Endodermal cell (in vitro differentiated cells): ENCODE measurements around the gene AP4B1. TPM values are rescaled to one million over a fixed set of nuclear protein-coding genes. Genes with fewer than 3 reads are reported as not detected.
A peak's percentile ranks its signal among the peaks of the same experiment; 100 is the strongest.

Source experiments
- DNase-seq: peaks from one replicate; pipeline ENCODE4 v3.0.0-alpha.2; 2017
- H3K27ac ChIP-seq: 2 replicates; pipeline ENCODE4 v1.5.1; 2013; ENCODE audit warnings: mild to moderate bottlenecking, low read depth, low read length, moderate library complexity
- H3K27me3 ChIP-seq: 2 replicates; pipeline ENCODE4 v1.6.1; 2013; ENCODE audit warnings: mild to moderate bottlenecking, low read length, moderate library complexity; ENCODE audit not compliant: insufficient read depth, control insufficient read depth, poor library complexity, severe bottlenecking
- H3K36me3 ChIP-seq: 2 replicates; pipeline ENCODE4 v1.7.0; 2013; ENCODE audit warnings: mild to moderate bottlenecking, low read length, moderate library complexity; ENCODE audit not compliant: control insufficient read depth, insufficient read depth
- H3K4me1 ChIP-seq: one replicate; pipeline ENCODE4 v1.7.0; 2013; ENCODE audit warnings: low read length; ENCODE audit not compliant: control insufficient read depth, insufficient read depth
- H3K4me3 ChIP-seq: 2 replicates; pipeline ENCODE4 v1.5.1; 2013; ENCODE audit warnings: mild to moderate bottlenecking, low read length, moderate library complexity
- H3K9ac ChIP-seq: 2 replicates; pipeline ENCODE4 v1.6.1; 2013; ENCODE audit warnings: mild to moderate bottlenecking, low read length, moderate library complexity; ENCODE audit not compliant: poor library complexity, severe bottlenecking; ENCODE audit errors: extremely low read depth
- H3K9me3 ChIP-seq: 2 replicates; pipeline ENCODE4 v1.6.1; 2013; ENCODE audit warnings: mild to moderate bottlenecking, low read length, moderate library complexity; ENCODE audit not compliant: control insufficient read depth
- H3K27ac Mint-ChIP-seq: 2 replicates; pipeline ENCODE4 v1.8.0; 2020; ENCODE audit warnings: mixed read lengths
- H3K27me3 Mint-ChIP-seq: 2 replicates; pipeline ENCODE4 v1.8.0; 2021; ENCODE audit warnings: mild to moderate bottlenecking, mixed read lengths; ENCODE audit not compliant: insufficient read depth
- H3K36me3 Mint-ChIP-seq: 2 replicates; pipeline ENCODE4 v1.8.0; 2020; ENCODE audit warnings: low read depth, mixed read lengths
- H3K4me1 Mint-ChIP-seq: 2 replicates; pipeline ENCODE4 v1.8.0; 2020; ENCODE audit warnings: mixed read lengths
- H3K4me3 Mint-ChIP-seq: 2 replicates; pipeline ENCODE4 v1.8.0; 2020; ENCODE audit warnings: mild to moderate bottlenecking, moderate library complexity, mixed read lengths
- H3K9me3 Mint-ChIP-seq: 2 replicates; pipeline ENCODE4 v1.8.0; 2020; ENCODE audit warnings: mild to moderate bottlenecking, mixed read lengths
- CTCF ChIP-seq: fragments of 200-600 bp; sonication (generic); conservative IDR thresholded peaks from 2 replicates; pipeline ENCODE4 v1.5.0; 2021; ENCODE audit warnings: antibody characterized with exemption, mild to moderate bottlenecking
- WGBS, 2 experiments: methylation state at CpG; one replicate each; pipeline versions ENCODE4 v1.1.5 to v1.1.7; 2013; ENCODE audit warnings: missing lambda C conversion rate in 2 of 2, mixed read lengths in 1 of 2; ENCODE audit not compliant: insufficient coverage in 1 of 2, insufficient read length in 1 of 2; 5-methylcytosine and 5-hydroxymethylcytosine counted together
- total RNA-seq, 2 donors: library from RNA; stranded (reverse); fragmentation: NEBNext Ultra II Directional in 1 of 2; extraction: Animal tissue kit (Norgen Biotek cat#: 25700) in 1 of 2; gene quantifications; 2 replicates in 1 of 2; 3 replicates in 1 of 2; pipeline ENCODE4 v1.2.1, GENCODE V29; 2021

Gene AP4B1
- total RNA-seq, 2 donors from 2014 or later: 9.6 to 14.7 TPM

- peaks cover 11% of the 10 kb centered on the region for H3K36me3 Mint-ChIP-seq
- peak overlapping the region; percentile 97 for H3K4me3 Mint-ChIP-seq
- H3K4me3 ChIP-seq: peak overlapping the region; percentile 95
- 0% methylated on average over 6 to 17 of the region's 17 CpGs for WGBS, 2 experiments
- peak overlapping the region; percentile 85 for H3K9ac ChIP-seq
- TF ChIP-seq CTCF: no peak
- no peaks in the 10 kb centered on the region for H3K27me3 ChIP-seq
- H3K27me3 Mint-ChIP-seq: no peaks in the 10 kb centered on the region
- no peaks in the 10 kb centered on the region for H3K9me3 ChIP-seq
- DNase-seq: peak; percentile 90
- no peaks in the 10 kb centered on the region for H3K9me3 Mint-ChIP-seq
- H3K27ac ChIP-seq: peak overlapping the region; percentile 66
- peaks cover 27% of the 10 kb centered on the region for H3K36me3 ChIP-seq
- H3K4me1 Mint-ChIP-seq: peaks cover 8% of the 10 kb centered on the region
- no peaks in the 10 kb centered on the region for H3K4me1 ChIP-seq
- H3K27ac Mint-ChIP-seq: peak overlapping the region; percentile 94
Measured at GRCh38 chr1:113905435-113905861, 849 bp upstream of the AP4B1 start.

GRCh38 chr1:113904293-113904673, 316 bp downstream of the AP4B1 start:
- TF ChIP-seq CTCF: no peak
- no peaks in the 10 kb centered on the region for H3K9me3 ChIP-seq
- H3K36me3 ChIP-seq: peaks cover 33% of the 10 kb centered on the region
- H3K4me3 ChIP-seq: peak overlapping the region; percentile 95
- Mint-ChIP-seq H3K4me1 (peaks cover 8% of the 10 kb centered on the region), H3K4me3 (peak overlapping the region; percentile 97), H3K9me3 (no peaks in the 10 kb centered on the region), H3K36me3 (peaks cover 19% of the 10 kb centered on the region), H3K27me3 (no peaks in the 10 kb centered on the region), H3K27ac (peak overlapping the region; percentile 93)
- no peaks in the 10 kb centered on the region for H3K27me3 ChIP-seq
- peak overlapping the region; percentile 74 for H3K27ac ChIP-seq
- no peaks in the 10 kb centered on the region for H3K4me1 ChIP-seq
- peak overlapping the region; percentile 52 for H3K9ac ChIP-seq
- DNase-seq: peak; percentile 81
- WGBS, 2 experiments: 3 to 4% methylated on average over 11 of the region's 11 CpGs

- no peaks in the 10 kb centered on the region for H3K4me1 ChIP-seq
- Mint-ChIP-seq H3K4me1 (peaks cover 8% of the 10 kb centered on the region), H3K4me3 (peak overlapping the region; percentile 97), H3K27ac (no peak overlapping the region), H3K27me3 (no peaks in the 10 kb centered on the region), H3K36me3 (peaks cover 16% of the 10 kb centered on the region), H3K9me3 (no peaks in the 10 kb centered on the region)
- no peak for TF ChIP-seq CTCF
- peaks cover 32% of the 10 kb centered on the region for H3K36me3 ChIP-seq
- peak overlapping the region; percentile 95 for H3K4me3 ChIP-seq
- H3K9ac ChIP-seq: peak overlapping the region; percentile 52
- H3K9me3 ChIP-seq: no peaks in the 10 kb centered on the region
- H3K27ac ChIP-seq: no peak overlapping the region
- no peaks in the 10 kb centered on the region for H3K27me3 ChIP-seq
- WGBS, 2 experiments: 69 to 77% methylated on average over 4 to 7 of the region's 7 CpGs
- no peak for DNase-seq
Measured at GRCh38 chr1:113903501-113904292, 902 bp downstream of the AP4B1 start.
